C1 segment of cervical spinal cord (tissue), 14 donors: ENCODE data around the gene EID2.

Experiments
- DNase-seq, 14 donors: peaks; one replicate each; lab custom pipeline; 2025; lab: John Stamatoyannopoulos, UW

Gene EID2

DNA sequence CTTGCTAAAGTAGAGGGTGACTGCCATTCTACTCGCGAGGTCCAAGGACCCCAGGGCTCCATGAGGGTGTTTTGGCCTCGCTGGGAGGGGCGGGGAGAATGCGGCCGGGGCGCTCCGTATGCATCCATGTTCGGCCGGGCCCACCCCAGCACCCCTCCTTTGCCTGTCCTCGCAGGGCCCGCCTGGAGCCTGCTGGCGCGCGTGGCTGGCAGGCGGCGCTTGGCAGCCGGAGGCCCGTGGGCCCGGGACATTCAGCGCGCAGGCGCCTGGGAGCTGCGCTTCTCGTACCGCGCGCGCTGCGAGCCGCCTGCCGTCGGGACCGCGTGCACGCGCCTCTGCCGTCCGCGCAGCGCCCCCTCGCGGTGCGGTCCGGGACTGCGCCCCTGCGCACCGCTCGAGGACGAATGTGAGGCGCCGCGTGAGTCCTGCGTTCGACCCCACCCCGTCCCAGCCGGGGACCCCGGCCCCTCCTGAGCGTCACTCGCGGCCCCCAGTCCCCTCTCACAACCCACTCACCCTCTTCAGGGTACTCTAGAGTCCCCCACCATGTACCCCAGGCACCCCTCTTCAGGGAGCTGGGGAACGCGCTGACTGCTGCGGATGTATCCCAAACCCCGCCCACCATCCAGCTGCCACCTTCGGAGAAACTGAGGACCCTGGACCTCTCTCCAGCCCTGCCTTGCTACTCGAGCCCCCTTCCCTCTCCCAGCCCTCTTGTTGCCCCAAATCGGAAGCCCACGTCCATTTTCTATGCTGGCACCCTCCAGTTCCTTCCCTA is 37.1 kb downstream of the EID2 start:
- peak in 3 of 14 donors; percentile 1 to 39 (median 15) for DNase-seq

DNA sequence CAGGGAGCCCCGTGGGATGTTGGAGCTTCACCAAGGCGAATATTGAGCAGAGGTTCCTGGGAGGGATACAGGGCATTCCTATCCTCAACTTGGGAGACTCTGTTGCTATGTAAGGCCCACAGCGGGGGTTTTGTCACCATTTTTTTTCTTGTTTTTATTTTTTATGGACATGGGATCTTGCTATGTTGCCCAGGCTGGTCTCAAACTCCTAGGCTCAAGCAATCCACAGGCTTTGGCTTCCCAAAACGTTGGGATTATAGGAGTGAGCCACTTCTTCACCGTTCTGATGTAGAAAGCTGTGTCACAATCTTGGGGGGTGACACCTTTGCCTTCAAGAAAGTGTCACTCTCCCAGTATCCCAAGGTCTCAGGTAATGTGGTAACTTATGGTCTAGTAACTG is 38.6 kb downstream of the EID2 start:
- no peak for DNase-seq

DNA sequence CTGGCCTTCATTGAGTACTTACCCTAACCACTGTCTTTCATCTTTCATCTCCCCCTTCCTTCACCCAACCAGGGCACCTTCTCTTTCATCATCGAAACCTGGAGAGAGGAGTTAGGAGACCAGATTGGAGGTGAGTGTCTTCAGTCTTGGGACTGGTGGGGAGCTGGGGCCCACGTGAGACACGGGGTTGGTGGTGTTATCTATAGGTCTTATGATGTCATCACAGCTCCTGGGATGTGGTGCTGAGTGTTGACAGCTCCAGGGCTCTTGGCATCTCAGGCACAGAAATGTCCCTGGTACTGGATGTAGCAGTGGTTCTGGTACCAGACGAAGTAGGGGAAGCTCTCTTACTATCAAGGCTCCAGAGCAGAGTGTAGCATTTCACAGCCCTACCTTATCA is 39.4 kb downstream of the EID2 start:
- no peak for DNase-seq

- DNase-seq: no peak
These were observed 40.0 kb downstream of the EID2 start for GRCh38 chr19:39499932-39500331.

- no peak for DNase-seq
These were observed 40.9 kb downstream of the EID2 start, which contains the start of gene DLL3 for GRCh38 chr19:39498798-39499642. DLL3 (plus strand) TSS chr19:39498947; CDS start chr19:39498975, 28 bp downstream.

GRCh38 chr19:39497996-39498797 is 41.8 kb downstream of the EID2 start:
- DNase-seq: peak in 6 of 14 donors; percentile 7 to 48 (median 22)

DNA sequence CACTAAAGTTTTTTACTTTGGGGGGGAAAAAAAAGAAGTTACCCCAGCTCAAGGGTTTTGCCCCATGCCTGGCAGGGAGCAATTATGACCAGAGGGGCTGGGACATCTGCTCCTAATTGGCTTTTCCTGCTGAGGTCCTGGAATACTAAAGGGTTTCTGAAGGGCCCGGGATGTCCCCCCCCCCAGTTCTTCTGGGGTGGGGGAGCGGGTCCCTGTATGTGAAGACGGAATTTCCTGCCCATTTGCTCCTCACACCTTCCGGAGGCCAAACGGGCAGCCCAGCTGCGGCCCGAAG is 42.3 kb downstream of the EID2 start:
- no peak for DNase-seq

DNA sequence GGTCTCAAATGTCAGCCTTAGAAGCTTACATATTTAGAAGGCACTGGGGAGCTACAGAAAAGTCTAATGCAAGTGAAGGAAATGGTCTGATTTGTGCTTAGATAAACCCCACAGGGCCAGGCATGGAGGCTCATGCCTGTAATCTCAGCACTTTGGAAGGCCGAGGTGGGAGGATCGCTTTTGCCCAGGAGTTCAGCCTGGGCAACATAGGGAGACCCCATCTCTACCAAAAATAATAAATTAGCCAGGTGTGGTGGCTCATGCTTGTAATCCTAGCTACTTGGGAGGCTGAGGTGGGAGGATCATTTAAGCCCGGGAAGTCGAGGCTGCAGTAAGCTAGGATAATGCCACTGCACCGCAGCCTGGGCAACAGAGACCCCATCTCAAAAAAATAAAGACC is 43.9 kb downstream of the EID2 start:
- no peak for DNase-seq

- no peak for DNase-seq
These were observed 45.3 kb downstream of the EID2 start for GRCh38 chr19:39494661-39495060.

- no peak for DNase-seq
These were observed 47.2 kb downstream of the EID2 start for GRCh38 chr19:39492788-39493187.

DNA sequence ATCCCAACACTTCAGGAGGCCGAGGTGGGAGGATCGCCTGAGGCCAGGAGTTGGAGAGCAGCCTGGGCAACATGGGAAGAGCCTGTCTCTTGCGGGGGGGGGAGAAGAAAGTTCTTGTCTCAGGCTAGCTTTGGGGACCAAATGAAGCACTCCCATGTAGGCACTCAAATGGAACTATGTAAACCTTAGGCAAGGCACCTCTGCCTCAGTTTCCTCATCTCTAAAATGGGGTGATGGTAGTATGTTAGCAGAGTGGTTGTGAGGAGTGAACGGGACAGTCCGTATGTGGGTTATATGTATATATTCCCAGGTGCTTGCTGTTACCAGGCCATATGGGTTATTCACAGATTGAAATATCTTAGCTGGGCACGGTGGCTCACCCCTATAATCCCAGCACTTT is 47.7 kb downstream of the EID2 start:
- DNase-seq: no peak

GRCh38 chr19:39489756-39490155 is 50.2 kb downstream of the EID2 start:
- DNase-seq: no peak
